NCI-H446 (cell line): ENCODE results near the gene ART3.

Source experiments
- DNase-seq, 2 experiments: peaks; one replicate each; lab custom pipeline; 2025; lab: John Stamatoyannopoulos, UW

The ART3 gene

DNA sequence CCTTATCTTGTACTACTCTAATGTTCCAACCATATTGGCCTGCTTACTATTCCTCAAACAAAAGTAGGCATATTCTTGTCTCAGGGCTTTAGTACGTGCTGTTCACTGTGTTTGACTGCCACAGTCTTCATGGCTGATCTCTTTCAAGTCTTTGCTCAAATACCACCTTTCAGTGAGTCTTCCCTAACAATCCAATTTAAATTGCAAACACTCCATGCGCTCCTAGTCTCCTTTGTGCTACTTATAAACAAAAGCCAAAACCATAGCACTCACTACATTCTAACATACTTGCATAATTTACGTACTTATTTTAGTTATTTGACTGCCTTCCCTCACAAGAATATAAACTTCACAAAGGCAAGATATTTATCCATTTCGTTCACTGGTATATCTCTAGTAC is 1.7 kb upstream of the ART3 start:
- DNase-seq, result no peak

DNA sequence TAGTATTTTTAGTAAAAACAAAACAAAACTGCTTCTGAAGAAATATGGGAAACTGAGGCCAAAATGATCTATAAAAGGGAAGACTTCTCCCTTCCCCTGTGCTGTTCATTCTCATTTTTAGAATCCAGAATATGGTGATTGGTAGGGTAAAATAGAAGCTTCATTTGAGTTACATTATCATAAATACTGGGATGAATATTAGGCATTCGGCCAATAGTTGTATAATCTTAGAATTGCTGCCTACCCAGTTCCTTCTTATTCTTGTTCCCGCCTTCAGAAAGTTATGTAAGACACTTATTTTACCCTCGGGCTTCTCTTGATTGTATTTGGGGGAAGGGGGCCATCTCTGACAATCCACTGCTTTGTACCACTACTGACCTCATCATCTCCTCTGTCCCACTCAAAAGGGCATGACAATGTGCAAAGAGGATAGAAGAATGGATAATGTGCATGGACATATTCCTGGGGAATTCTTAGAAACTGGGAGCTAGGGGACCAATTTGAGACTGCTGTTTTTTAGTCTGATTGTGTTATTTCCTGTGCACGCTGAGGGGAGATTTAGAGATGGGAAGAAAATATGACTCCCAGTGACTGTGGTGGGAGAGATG is 588 bp downstream of the ART3 start:
- DNase-seq, result no peak

DNA sequence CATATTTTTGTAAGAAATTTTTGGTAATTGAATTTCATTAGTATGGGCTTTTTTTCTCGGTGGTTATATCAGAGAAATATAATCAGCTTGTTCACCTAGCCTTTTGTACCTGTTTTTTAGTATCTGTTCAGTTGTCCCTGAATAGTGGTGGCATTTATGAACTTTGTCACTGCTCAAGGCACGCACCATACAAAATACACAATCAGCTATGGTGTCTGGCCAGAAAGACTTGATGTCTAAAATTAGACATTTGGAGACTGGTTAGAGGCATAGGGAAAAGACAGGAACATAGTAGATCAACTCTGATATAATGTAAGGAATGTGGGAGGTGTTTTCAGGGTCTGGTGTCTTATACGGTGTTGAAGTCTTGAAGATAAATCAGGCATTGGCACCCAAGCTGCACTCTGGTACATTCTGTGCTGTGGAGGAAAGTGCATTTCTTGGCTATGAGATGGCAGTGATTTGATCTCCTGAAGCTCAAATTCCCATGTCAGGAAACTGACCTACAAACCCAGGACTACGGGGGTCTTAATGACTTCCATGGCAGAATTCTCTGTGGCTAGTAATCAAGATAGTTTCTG is 3.6 kb downstream of the ART3 start:
- DNase-seq, result no peak

DNA sequence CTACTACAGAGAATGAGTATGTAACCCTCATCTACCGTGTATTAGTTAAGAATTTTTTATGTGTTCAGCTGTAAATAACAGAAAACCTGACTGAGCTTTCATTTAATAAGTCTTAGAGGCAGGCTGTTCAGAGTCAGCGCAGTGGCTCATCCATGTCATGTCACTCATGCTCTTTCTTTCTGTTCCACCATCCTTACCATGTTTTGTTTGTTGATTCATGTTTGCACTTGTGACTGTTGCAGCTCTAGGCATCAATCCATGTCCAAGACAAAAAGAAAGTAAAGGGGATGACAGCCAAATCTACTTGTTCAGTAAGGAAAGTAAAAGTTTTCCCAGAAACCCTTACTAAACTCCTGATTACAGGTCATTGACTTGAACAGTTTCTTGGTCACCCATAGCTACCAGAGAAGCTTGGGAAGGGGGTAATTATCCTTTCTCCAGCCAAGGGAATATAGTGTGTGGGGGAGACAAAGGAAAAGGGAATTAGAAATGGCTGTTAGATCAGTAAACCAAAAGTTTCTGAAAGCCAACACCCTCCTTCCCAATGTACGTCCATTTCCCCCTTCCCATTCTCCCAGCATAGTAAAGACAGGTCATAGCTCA is 9.0 kb downstream of the ART3 start:
- DNase-seq, result no peak

DNA sequence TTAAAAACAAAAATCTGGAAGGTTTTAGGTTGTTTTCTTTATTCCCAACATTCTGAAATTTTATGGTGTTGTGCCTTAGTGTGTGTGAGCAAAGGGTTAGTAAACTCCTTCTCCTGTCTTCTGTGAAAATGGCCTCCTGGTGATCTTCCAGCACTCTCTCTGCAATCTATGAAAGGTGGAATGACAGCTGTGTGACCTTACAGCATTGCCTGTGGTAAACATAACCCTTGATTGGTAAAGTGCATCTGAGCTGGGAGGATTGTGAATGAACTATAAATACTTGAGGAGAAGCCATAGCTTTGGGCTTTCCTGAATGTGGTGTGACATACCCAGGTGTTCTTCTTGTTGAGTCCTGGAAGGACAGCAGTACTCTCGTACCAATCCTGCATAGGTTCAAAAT is 10.0 kb downstream of the ART3 start:
- no peak for DNase-seq

DNA sequence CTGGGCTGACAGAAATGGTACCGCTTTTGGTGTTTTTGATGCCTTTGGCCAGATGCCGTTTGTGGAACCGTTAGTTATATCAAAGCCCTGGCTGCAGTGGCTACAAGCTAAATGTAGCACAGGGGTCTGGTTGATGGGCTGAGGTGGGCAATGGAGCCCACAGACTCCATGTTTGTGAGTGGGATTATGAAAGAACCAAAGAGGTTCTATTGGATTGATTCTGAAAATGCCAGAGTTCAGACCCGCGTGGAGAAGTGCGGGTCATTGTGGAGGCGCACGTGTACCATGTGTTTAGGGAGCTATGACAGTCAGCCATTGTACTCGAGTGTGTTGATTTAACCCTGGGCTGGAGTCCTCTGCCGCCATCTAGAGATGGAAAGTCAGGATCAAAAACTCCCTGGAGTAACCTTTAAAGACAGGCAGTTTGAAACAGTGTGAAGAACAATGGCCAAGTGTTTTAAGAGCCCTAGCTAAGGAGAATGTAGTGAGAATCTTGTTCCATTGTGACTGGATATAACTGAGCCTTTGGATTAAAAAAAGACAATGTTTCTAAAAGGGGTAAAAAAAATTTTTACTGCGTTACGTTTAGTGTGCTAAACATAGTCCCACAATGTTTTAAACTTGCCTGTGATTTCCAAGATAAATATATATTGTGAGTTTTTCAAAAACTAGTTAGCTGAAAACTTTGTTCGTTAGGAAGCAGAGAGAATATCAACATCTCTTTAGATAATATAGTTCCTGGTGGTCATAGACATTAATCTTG is 12.7 kb downstream of the ART3 start:
- peak; percentile 22 to 57 for DNase-seq

DNA sequence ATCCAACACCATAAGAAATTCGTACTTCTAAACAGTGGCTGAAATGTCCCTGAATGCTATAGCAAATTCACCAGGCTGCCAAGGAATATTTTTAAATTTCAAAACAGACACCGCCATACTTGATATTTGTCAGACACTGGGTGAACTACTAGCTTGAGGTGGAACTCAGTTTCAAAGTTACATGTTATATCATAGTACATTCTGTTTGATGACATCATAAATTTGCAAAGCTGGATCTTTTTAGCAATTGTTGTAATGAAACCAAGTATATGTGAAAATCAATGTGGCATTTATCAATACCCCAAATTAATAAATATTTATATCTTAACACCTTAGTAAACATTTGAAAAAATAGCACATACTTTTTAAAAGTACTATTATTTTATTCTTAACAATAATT is 14.2 kb downstream of the ART3 start:
- DNase-seq, result no peak

DNA sequence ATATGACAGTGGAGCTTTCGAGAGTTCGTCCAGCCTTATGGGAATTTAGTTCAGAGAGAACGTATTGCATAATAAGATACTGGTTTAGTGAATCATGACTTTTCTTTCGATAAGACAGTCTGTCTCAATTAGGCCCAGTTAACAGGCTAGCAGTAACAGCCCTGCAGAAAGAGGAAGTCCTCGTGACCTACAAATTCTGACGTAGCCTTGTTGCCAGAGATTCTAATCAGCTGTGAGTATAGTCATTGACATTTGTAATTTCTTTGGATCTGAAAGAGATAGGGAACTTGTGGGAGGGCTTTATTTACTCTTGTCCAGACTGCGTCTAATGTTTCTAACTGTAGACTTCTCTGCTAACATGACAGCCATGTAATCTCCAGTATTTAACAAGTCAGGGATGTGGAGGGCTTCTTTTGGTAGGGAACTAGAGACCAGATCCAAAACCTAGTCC is 15.8 kb downstream of the ART3 start:
- DNase-seq, result no peak

DNA sequence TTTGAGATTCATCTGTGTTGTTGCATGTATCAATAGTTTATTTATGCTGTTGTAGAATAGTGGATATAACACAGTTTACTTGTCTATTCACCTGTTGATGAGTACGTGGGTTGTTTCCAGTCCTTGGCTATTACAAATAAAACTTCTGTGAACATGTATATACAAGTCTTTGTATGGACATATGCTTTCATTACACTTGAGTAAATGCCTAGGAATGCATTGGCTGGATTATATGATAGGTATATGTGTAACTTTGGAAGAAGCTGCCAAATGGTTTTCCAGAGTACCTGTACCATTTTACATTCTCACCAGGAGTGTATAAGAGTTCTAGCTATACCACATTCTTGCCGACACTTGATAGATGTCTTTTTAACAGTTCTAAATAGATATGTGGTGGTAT is 16.5 kb downstream of the ART3 start:
- no peak for DNase-seq

DNA sequence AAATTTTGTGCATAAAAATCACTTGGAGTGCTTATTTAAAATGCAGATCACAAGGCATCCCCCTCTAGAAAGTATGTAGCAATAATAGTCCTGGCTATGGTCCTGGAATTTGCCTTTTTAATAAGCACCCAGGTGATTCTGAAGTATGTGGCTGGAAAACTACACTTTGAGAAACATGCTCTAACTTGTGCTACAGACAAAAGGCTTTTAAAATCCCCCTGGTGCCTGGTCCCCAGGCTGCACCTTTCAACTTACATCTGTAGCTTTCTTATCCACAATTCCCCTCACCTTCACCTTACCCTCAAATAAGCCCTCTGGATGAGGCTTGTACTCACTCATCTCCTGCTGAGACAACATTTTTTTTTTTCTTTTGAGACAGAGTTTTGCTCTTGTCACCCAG is 21.1 kb downstream of the ART3 start:
- DNase-seq, result no peak

DNA sequence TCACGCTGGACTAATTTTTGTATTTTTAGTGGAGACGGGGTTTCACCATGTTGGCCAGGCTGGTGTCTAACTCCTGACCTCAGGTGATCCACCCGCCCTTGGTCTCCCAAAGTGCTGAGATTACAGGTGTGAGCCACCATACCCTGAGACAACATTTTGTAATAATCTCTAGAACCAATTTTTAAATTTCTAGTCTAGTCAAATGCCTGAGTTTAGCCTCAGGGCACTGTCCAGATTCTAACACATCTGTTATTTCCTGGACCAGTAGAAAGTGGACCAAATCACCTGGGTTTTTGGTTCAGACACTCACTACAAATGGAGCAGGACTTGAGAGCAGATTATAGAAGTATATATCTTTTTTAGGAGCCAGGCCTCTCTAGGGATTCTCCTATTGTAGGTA is 21.6 kb downstream of the ART3 start:
- no peak for DNase-seq

DNA sequence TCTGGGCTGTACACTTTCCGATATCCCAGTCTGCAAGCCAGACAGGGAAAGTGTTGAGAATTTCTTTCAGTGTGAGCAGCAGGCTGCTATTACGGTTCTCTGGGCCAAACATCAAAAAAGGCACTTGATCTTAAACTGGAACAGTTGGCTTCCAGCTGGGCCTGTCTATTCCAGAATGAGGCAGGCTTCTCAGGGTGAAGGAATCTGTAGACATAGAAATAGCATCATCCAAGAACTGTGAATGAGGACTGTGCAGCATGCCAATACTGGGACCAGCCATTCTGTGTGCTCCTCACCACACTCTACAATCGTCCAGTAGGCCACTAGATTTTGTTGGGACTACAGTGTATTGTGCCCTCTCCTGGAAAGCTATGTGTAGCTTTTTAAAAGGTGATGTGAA is 31.1 kb downstream of the ART3 start:
- peak in 1 of 2 experiments; percentile 1 for DNase-seq

DNA sequence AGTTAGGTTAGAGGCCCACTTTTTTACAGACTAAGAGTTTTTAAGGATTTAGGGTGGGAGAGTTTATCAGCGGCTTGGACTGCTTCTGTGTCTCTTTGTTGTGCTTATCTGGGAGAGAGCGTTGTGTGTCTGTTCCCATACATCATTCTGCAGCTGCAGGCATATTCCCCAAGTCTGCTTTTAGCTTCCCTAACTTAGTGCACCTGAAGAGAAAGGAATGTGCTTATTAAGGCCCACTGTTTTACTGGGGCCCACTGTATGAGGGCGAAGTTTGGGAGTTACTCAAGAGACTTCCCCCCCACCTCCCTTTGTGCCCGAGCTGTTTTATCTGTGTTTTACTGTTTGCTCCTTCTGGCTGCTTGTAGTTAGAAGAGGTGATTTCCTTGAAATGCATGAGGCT is 31.9 kb downstream of the ART3 start:
- no peak for DNase-seq

DNA sequence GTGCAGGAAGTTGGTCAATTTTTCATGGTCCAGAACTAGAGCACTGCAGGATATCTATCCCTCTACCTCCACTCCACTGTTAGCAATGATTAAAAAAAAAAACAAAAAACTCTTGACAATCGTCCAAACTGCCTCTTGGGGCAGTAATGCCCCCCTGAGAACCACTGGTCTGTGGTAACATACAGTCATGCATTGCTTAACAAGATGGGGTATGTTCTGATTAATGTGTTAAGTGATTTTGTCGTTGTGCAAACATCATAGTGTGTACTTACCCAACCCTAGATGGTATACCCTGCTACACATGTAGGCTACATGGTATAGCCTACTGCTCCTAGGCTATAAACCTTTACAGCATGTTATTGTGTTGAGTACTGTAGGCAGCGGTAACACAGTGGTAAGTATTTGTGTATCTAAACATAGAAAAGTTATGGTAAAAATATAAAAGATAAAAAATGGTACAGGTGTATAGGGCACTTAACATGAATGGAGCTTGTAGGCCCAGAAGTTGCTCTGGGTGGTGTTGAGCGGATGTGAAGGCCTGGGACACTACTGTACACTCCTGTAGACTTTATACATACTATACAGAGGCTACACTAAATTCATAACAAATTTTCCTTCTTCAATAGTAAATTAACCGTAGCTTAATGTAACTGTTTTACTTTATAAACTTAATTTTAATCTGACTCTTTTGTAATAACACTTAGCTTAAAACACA is 34.1 kb downstream of the ART3 start:
- DNase-seq, result no peak

DNA sequence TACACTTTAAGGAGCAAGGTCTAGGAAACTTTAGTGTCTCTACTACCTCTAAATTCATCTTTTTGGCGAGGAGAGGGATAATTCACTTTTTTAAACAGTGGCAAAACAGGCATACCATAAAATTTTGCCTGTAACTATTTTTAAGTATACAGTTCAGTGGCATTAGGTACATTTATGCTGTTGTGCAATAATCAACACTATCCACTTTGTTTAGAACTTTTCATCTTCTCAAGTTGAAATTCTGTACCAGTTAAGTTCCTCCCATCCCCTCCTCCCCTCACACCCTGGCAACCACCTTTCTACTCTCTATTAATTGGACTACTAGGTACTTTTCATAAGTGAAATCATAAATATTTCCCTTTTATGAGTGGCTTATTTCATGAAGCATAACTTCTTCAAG is 42.3 kb downstream of the ART3 start:
- no peak for DNase-seq

DNA sequence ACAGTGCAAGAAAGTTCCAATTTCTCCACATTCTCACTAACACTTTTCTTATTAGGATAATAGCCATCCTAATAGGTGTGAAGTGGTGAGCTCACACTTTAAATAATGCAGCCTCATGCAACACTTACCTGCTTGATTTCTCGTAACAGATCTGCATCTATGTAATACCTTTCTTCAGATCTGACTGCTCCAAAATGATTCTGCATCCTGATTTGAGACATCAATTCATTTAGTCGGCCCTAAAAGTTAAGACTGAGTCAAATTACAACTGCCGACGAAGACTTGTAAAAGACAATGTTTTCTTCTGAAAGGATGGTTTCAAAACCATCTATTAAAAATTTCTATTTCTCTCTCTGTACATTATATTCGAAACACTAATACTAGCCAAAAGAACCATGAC is 43.0 kb downstream of the ART3 start:
- DNase-seq, result no peak

DNA sequence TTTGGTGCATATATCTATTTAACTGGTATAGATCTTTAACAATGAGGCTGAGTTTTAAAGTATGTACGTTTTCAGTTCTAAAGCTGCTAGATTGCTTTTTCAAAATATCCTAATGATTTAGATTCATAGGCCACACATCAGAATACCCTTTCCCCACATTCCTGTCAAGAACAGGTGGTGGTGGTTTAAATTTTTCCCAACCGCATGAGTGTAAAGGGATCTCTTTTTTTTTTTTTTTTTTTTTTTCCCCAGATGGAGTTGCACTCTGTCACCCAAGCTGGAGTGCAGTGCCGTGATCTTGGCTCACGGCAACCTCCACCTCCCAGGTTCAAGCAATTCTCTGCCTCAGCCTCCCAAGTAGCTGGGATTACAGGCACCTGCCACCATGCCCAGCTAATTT is 45.7 kb downstream of the ART3 start:
- DNase-seq, result no peak

DNA sequence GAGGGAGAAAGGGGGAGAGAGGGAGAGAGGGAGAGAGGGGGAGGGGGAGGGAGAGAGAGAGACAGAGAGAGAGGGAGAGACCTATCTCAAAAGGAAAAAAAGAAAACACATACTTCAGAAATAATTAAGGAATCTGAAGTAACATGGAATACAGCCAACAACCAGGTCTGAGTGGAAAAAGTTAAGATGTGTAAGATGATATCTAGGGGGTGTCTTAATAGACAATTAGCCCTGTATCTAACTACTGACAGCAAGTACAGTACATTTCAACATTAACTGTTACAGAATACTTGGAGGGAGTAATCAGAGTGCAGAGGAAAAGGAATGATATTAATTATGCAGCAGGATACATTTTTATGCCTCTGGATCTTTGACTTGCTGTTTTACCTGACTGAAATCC is 51.3 kb downstream of the ART3 start:
- DNase-seq, result no peak

DNA sequence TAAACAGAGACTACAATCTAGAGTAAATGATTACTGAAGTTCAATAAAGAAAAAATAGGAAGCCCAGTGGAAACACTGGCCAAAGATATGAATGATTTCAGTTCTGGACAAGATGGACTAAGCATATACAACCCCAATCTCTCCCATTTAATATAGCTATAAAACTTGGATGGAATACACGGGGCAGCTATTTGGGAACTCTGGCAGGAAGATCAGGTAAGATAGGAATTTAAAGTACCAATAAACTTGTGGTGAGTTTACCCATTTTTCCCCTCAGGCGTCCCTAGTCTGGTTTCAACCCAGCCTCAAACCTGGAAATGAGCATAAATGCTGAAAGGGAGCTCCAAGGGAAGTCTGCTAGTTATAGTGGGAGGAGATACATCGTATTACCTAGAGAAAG is 53.2 kb downstream of the ART3 start:
- DNase-seq, result no peak

DNA sequence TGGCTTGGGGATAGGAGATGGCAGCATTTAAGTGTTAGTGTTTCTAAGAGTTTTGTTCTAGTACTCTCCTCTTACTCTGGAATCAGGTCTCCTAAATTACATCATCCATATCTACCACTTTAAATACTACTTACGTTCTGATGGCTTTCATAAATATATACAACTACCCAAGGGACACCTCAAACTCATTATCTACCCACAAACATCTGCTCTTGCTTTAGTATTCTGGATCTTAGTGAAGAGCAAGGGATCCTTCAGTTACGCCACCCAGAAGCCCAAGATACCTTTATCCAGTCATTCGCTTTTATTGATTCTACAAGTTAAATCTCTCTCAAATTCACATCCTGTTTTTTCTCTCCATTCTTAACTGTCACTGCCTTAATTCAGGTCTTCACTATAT is 66.7 kb downstream of the ART3 start:
- DNase-seq, result no peak

DNA sequence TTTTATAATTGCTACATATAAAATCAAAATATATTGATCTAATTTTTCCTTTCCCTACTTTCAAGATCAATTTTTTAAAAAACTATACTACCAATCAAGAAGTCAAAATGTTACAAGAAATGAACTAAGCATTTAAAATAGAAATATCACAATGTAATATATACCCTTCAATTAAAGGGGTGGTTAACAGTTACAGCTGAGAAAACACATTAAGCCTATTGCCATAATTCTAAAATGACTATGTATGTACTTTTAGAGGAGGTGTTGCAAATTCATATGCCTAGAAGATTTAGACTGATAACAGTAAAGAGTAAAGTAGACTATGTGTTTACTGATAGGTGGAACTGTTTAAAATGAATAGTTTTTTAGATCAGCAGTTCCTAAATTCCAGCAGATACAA is 70.0 kb downstream of the ART3 start:
- no peak for DNase-seq

DNA sequence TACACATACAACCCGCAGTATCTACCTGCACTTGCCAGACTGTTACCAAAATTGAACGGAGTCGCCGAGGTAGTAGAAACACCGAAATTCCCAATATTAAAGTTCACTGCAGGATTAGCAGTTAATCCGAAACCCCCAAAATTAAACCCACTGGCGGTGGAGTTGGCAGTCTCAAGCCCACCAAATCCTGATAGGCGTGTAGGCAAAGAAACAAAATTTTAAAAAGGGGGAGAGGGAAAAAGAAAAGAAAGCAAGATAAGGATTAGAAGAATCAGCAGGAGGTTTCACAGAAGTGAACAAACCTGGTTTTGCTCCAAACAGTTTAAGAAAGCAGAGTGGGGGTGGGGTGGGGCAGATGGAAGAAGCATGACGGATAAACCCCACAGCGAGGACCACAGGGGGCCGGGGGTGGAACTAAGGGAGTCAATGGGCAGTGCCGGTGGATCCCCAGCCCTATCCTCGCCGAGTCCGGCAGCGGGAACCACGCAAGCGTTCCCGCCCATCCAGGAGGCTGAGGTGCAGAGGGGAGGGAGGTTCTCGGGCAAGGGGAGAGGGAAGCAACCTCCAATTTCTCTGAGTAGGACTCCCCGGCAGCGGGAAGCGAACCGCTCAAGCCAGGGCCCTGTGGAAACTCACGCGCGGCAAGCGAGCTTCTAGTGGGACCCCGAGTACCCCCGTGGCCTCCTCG is 73.1 kb downstream of the ART3 start:
- peak; percentile 76 to 77 for DNase-seq
